GM12878 (cell line): ENCODE data around the gene ASS1. TPM values are rescaled to one million over a fixed set of nuclear protein-coding genes. Genes with fewer than 3 reads are reported as not detected.

ENCODE experiments used
- ATAC-seq: fragments of 200-7000 bp; cut with Tn5 transposase; 3 replicates; pipeline ENCODE4 v1.9.1; 2020; ENCODE audit warnings: mild to moderate bottlenecking, moderate library complexity
- BruUV-seq: library from RNA; stranded (reverse); fragments of 400-500 nt; replicated peaks from 2 replicates; lab custom pipeline; 2021; lab: Mats Ljungman, UMichigan
- CTCF ChIA-PET: fragments of 300-600 bp; sonication (Branson Sonifier 250); formaldehyde crosslinking; extraction: SDS; loops from one replicate; lab custom pipeline; 2021; ENCODE audit warnings: inconsistent platforms; lab: Yijun Ruan, JAX
- POLR2A ChIA-PET: fragments of 350-600 bp; formaldehyde crosslinking; extraction: SDS; loops from one replicate; lab custom pipeline; 2021; ENCODE audit warnings: inconsistent platforms; lab: Charles Lee
- RAD21 ChIA-PET: fragments of 300-600 bp; sonication (Branson Sonifier 250); formaldehyde crosslinking; loops from one replicate; lab custom pipeline; 2023; ENCODE audit warnings: antibody characterized with exemption; ENCODE audit not compliant: unreplicated experiment; lab: Charles Lee
- SMC1A ChIA-PET: fragments of 300-600 bp; sonication (Branson Sonifier 250); formaldehyde crosslinking; loops from one replicate; lab custom pipeline; 2023; ENCODE audit not compliant: unreplicated experiment, uncharacterized antibody; lab: Charles Lee
- DNase-seq: peaks from one replicate; pipeline ENCODE4 v3.0.0-alpha.2; 2011; ENCODE audit warnings: low read depth, low spot score
- FAIRE-seq: peaks from 3 replicates; lab custom pipeline; 2011; peaks lifted over from hg19 to GRCh38; lab: Jason Lieb, UNC
- H2AFZ ChIP-seq: 2 replicates; pipeline ENCODE4 v1.6.0; 2011; ENCODE audit warnings: low read depth, low read length, control low read depth; ENCODE audit not compliant: control insufficient read depth
- H3K27ac ChIP-seq: 2 replicates; pipeline ENCODE4 v1.5.1; 2011; ENCODE audit warnings: control low read depth; ENCODE audit not compliant: control insufficient read depth, insufficient read depth
- H3K27me3 ChIP-seq, 2 experiments: replicated peaks in 1 of 2; 2 replicates each; pipeline versions ENCODE4 v1.6.0 to v1.6.1; 2011; ENCODE audit warnings: low read length in 1 of 2; ENCODE audit not compliant: control insufficient read depth in 2 of 2, insufficient read depth in 2 of 2
- H3K36me3 ChIP-seq, 2 experiments: 2 replicates each; pipeline ENCODE4 v1.5.1; 2011; ENCODE audit warnings: low read length in 1 of 2; ENCODE audit not compliant: control insufficient read depth in 2 of 2, insufficient read depth in 2 of 2
- H3K4me1 ChIP-seq: 2 replicates; pipeline ENCODE4 v1.6.1; 2011; ENCODE audit warnings: mild to moderate bottlenecking, low read length, moderate library complexity, mixed read lengths; ENCODE audit not compliant: control insufficient read depth, insufficient read depth
- H3K4me2 ChIP-seq: 2 replicates; pipeline ENCODE4 v1.6.0; 2011; ENCODE audit warnings: control low read depth; ENCODE audit not compliant: control insufficient read depth, insufficient read depth
- H3K4me3 ChIP-seq: fragments of 200-600 bp; sonication (generic); 2 replicates; pipeline ENCODE4 v1.5.1; 2016
- H3K79me2 ChIP-seq: 2 replicates; pipeline ENCODE4 v1.6.0; 2011; ENCODE audit warnings: low read length; ENCODE audit not compliant: control insufficient read depth, insufficient read depth
- H3K9ac ChIP-seq: 2 replicates; pipeline ENCODE4 v1.8.0; 2011; ENCODE audit warnings: low read length, control low read depth, mixed read lengths; ENCODE audit not compliant: control insufficient read depth, insufficient read depth
- H3K9me3 ChIP-seq: replicated peaks from 3 replicates; pipeline ENCODE4 v1.5.1; 2011; ENCODE audit warnings: mild to moderate bottlenecking, low read length; ENCODE audit not compliant: control insufficient read depth, insufficient read depth
- H4K20me1 ChIP-seq: 2 replicates; pipeline ENCODE4 v1.6.0; 2011; ENCODE audit not compliant: control insufficient read depth, insufficient read depth
- ATF7 ChIP-seq: fragments of 450-650 bp; IDR thresholded peaks from 2 replicates; pipeline ENCODE4 v1.6.1; 2016; ENCODE audit warnings: low read depth, mild to moderate bottlenecking
- NFXL1 ChIP-seq: fragments of 450-650 bp; IDR thresholded peaks from 2 replicates; pipeline ENCODE4 v1.6.1; 2017; ENCODE audit warnings: antibody characterized with exemption, mild to moderate bottlenecking, borderline replicate concordance
- POU2F2 ChIP-seq: IDR thresholded peaks from 3 replicates; pipeline ENCODE4 v1.6.1; 2011; ENCODE audit warnings: low read depth, mild to moderate bottlenecking, low read length, borderline replicate concordance
- WGBS: methylation state at CpG from one replicate; pipeline ENCODE4 v1.1.6; 2016; ENCODE audit warnings: low lambda C conversion rate; ENCODE audit not compliant: insufficient replicate concordance, insufficient coverage; ENCODE audit errors: missing lambda C conversion rate; 5-methylcytosine and 5-hydroxymethylcytosine counted together
- in situ Hi-C: fragments of 300-500 bp; cut with MboI; formaldehyde crosslinking; loops from 9 replicates; pipeline ENCODE4 v1.14.3; 2018; ENCODE audit warnings: mixed read lengths
- intact Hi-C: fragments of 100-400 bp; cut with micrococcal nuclease; formaldehyde crosslinking; loops from one replicate; pipeline ENCODE4 v1.14.2; 2022; ENCODE audit not compliant: unreplicated experiment
- polyA plus RNA-seq, 11 experiments: library from polyadenylated mRNA; depleted of rRNA in 4 of 11; unstranded in 6 of 11; stranded (reverse) in 5 of 11; fragments of >200 nt; fragmentation: Nextera tagmentation in 4 of 11; fragmentation: Illumina TruSeq in 1 of 11; extraction: Ambion mirVana in 4 of 11; extraction: Trizol in 1 of 11; gene quantifications; 1 replicate in 1 of 11; 2 replicates in 10 of 11; pipeline versions ENCODE4 v1.2.1 to v1.2.3, GENCODE V29; 2011 to 2016; ENCODE audit warnings: inconsistent platforms in 2 of 11, missing spikeins in 2 of 11, low read depth in 1 of 11
- total RNA-seq, 4 experiments: library from RNA; depleted of rRNA in 3 of 4; stranded (reverse); fragments of >200 nt in 3 of 4; fragmentation: Illumina TruSeq in 1 of 4; extraction: Trizol in 1 of 4; gene quantifications; 2 replicates each; pipeline versions ENCODE4 v1.2.1 to v1.2.3, GENCODE V29; 2013 to 2021
- TF ChIP-seq, protein P1 (sequence below): IDR thresholded peaks from 2 replicates; pipeline ENCODE4 v1.6.1; 2012; ENCODE audit warnings: mild to moderate bottlenecking, low read depth, low read length
- TF ChIP-seq, protein P2 (sequence below): fragments of 450-650 bp; IDR thresholded peaks from 2 replicates; pipeline ENCODE4 v1.6.1; 2016; ENCODE audit warnings: mild to moderate bottlenecking, moderate library complexity, borderline replicate concordance

Gene ASS1
- total and polyA plus RNA-seq, 10 of the 15 experiments (the other 5 are each of a cell fraction or from before 2014, with no cell fraction given): 0.10 to 6.1 (median 0.28) TPM; not detected in 3

DNA sequence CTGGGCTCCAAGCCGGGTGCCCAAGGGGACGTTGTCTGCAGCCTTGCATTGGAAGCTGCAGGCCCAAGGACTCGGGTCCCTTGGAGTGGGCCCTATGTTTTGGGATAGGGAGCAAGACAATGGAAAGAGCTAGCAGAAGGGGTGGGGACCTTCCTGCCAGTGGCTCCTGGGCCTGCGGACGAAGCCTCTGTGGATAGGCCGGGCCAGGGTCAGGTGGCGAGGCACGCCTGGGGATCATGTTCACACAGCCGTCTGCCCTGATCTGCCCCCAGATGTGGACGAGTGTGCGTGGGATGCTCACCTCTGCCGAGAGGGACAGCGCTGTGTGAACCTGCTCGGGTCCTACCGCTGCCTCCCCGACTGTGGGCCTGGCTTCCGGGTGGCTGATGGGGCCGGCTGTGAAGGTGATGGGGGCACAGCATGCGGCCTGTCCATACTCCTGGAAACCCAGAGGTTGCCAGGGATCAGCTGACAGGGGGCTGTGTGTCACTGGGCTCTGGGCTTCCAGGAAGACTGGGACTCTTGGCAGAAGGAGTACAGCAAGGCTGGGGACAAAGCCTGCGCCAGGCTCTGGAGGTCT lies 16.6 kb upstream of the ASS1 start (continued):
- TF ChIP-seq POU2F2: no peak
- TF ChIP-seq, protein P1, sequence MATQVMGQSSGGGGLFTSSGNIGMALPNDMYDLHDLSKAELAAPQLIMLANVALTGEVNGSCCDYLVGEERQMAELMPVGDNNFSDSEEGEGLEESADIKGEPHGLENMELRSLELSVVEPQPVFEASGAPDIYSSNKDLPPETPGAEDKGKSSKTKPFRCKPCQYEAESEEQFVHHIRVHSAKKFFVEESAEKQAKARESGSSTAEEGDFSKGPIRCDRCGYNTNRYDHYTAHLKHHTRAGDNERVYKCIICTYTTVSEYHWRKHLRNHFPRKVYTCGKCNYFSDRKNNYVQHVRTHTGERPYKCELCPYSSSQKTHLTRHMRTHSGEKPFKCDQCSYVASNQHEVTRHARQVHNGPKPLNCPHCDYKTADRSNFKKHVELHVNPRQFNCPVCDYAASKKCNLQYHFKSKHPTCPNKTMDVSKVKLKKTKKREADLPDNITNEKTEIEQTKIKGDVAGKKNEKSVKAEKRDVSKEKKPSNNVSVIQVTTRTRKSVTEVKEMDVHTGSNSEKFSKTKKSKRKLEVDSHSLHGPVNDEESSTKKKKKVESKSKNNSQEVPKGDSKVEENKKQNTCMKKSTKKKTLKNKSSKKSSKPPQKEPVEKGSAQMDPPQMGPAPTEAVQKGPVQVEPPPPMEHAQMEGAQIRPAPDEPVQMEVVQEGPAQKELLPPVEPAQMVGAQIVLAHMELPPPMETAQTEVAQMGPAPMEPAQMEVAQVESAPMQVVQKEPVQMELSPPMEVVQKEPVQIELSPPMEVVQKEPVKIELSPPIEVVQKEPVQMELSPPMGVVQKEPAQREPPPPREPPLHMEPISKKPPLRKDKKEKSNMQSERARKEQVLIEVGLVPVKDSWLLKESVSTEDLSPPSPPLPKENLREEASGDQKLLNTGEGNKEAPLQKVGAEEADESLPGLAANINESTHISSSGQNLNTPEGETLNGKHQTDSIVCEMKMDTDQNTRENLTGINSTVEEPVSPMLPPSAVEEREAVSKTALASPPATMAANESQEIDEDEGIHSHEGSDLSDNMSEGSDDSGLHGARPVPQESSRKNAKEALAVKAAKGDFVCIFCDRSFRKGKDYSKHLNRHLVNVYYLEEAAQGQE: no peak

DNA sequence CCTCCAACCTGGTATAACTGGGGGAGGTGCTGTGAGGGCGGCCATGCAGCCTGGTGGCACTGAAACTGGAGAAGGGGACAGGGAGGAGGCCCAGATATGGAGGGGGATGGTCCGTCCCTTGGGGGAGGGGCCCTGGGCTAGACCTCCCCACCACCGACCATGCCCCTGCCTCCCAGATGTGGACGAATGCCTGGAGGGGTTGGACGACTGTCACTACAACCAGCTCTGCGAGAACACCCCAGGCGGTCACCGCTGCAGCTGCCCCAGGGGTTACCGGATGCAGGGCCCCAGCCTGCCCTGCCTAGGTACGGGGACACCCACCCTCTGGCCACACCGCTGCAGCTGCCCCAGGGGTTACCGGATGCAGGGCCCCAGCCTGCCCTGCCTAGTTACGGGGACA lies 15.4 kb upstream of the ASS1 start:
- Histone ChIP-seq H3K36me3 (no peaks in the 10 kb centered on the region), H3K27me3 (peaks cover 1 to 4% of the 10 kb centered on the region in 2 experiments; a peak in 3 of 4 replicates), H2AFZ (no peak overlapping the region), H3K9ac (no peak overlapping the region), H3K4me1 (no peaks in the 10 kb centered on the region), H4K20me1 (no peaks in the 10 kb centered on the region), H3K27ac (no peak overlapping the region), H3K9me3 (no peaks in the 10 kb centered on the region), H3K4me2 (no peak overlapping the region), H3K79me2 (no peaks in the 10 kb centered on the region), H3K4me3 (no peak overlapping the region)
- ATAC-seq (no peak), DNase-seq (no peak), FAIRE-seq (no peak)
- SMC1A ChIA-PET: no interaction called here
- TF ChIP-seq, protein P2, sequence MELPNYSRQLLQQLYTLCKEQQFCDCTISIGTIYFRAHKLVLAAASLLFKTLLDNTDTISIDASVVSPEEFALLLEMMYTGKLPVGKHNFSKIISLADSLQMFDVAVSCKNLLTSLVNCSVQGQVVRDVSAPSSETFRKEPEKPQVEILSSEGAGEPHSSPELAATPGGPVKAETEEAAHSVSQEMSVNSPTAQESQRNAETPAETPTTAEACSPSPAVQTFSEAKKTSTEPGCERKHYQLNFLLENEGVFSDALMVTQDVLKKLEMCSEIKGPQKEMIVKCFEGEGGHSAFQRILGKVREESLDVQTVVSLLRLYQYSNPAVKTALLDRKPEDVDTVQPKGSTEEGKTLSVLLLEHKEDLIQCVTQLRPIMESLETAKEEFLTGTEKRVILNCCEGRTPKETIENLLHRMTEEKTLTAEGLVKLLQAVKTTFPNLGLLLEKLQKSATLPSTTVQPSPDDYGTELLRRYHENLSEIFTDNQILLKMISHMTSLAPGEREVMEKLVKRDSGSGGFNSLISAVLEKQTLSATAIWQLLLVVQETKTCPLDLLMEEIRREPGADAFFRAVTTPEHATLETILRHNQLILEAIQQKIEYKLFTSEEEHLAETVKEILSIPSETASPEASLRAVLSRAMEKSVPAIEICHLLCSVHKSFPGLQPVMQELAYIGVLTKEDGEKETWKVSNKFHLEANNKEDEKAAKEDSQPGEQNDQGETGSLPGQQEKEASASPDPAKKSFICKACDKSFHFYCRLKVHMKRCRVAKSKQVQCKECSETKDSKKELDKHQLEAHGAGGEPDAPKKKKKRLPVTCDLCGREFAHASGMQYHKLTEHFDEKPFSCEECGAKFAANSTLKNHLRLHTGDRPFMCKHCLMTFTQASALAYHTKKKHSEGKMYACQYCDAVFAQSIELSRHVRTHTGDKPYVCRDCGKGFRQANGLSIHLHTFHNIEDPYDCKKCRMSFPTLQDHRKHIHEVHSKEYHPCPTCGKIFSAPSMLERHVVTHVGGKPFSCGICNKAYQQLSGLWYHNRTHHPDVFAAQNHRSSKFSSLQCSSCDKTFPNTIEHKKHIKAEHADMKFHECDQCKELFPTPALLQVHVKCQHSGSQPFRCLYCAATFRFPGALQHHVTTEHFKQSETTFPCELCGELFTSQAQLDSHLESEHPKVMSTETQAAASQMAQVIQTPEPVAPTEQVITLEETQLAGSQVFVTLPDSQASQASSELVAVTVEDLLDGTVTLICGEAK: no peak
- TF ChIP-seq ATF7 (no peak), NFXL1 (no peak)
- RAD21 ChIA-PET: no interaction called here
- BruUV-seq: no TSS peak
- WGBS: 38% methylated on average over 8 of the region's 13 CpGs
- intact Hi-C loops (no loop called here), in situ Hi-C loops (no loop called here)
- POLR2A ChIA-PET: no interaction called here
- CTCF ChIA-PET: no interaction called here
